GM04504 (cell line): ENCODE data around the gene MYO1H.
"Not testable (repeated sequence)": the region's sequence is repeated elsewhere in the genome, so short reads cannot be mapped to it uniquely, and the experiment has no call there.

Experiments
- DNase-seq: peaks from one replicate; pipeline ENCODE4 v3.0.0-alpha.2; 2012; ENCODE audit warnings: low read depth

The MYO1H gene, protein sequence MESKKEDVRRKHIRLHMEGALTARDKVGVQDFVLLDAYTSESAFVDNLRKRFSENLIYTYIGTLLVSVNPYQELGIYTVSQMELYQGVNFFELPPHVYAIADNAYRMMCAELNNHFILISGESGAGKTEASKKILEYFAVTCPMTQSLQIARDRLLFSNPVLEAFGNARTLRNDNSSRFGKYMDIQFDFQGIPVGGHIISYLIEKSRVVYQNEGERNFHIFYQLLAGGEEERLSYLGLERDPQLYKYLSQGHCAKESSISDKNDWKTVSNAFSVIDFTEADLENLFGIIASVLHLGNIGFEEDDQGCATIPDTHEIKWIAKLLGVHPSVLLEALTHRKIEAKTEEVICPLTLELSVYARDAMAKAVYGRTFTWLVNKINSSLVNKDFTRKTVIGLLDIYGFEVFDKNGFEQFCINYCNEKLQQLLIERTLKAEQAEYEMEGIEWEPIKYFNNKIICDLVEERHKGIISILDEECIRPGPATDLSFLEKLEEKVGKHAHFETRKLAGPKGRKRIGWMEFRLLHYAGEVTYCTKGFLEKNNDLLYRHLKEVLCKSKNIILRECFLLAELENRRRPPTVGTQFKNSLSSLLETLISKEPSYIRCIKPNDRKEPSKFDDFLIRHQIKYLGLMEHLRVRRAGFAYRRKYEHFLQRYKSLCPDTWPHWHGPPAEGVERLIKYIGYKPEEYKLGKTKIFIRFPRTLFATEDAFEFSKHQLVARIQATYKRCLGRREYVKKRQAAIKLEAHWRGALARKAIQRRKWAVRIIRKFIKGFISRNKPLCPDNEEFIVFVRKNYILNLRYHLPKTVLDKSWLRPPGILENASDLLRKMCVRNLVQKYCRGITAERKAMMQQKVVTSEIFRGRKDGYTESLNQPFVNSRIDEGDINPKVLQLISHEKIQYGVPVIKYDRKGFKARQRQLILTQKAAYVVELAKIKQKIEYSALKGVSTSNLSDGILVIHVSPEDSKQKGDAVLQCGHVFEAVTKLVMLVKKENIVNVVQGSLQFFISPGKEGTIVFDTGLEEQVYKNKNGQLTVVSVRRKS

DNA sequence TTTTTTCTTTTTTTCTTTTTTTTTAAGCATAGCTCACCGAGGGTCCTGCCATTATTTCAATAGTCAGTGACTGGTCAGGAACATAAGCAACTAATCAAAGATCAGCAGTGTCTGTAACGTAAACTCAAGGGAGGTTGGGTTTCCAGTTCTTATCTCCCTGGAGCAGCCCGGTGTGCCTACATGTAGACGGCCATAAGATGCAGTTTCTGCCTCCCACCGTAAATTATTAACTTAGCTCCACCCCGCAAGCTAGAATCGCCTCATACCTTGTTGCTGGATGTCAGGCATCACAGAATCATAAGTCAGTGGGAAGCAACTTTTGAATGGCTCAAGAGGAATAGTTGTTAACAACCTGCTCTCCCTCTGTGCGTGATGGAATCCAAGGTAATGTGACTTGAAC, at the start of gene MYO1H:
MYO1H (plus strand) TSS at position 312 of the 400 bp plus-strand sequence; CDS start at position 373, 61 bp downstream.
- DNase-seq: no peak

GRCh38 chr12:109299849-109300248, 47.9 kb upstream of the MYO1H start:
- DNase-seq: no peak

GRCh38 chr12:109301643-109302168, 46.0 kb upstream of the MYO1H start:
- no peak for DNase-seq

GRCh38 chr12:109302358-109302757, 45.3 kb upstream of the MYO1H start:
- DNase-seq: no peak

DNA sequence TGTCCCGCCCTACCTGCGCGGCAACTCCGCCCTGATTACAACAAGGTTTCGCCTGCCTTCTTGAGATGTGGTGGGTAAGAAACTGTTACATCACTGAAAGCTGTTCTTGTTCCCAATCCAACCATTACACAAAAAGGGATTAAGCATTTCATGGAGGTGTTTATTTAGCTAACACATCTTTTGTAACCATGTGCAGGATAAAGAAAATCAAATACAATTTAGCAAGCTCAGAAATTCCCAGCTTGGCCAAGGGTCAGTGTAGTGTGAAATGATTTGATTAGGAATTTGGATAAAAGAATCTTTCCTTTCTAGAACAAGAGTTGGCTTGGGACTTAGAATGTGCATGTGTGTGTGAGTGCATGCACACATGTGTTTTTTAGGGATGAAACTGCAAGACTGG, 44.9 kb upstream of the MYO1H start:
- no peak for DNase-seq

DNA sequence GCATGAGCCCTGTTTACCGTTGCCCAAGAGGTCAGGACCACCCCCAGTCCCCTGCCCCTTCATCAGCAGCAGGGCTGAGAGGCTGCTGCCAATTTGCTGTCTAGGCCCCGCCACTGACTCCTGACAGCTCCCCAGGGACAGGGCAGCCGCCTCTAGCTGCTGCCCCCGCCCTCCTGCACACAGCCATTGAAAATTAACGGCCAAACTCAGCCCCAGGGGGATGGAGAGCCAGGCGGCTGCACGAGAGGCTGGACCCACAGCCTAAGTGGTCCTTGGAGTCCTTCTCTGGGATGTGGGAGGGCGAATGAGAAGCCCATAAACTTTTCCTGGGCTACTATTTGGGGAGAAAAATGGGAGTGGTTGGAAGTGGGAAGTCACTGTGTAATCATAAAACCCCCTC, 43.2 kb upstream of the MYO1H start:
- DNase-seq: no peak

DNA sequence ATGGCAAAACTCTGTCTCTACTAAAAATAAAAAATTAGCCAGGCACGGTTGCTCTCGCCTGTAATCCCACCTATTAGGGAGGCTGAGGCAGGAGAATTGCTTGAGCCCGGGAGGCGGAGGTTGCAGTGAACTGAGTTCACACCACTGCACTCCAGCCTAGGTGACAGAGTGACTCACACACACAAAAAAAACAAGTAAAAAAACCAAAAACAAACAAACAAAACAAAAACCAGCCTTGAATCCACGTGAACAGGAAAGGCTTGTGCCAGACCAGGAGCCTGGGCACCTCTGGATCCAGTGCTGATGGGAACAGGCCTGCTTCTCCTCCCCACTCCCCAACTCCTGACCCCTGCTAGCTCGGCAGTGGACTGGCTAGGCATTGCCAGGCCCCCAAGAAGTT, 42.2 kb upstream of the MYO1H start:
- DNase-seq: no peak

DNA sequence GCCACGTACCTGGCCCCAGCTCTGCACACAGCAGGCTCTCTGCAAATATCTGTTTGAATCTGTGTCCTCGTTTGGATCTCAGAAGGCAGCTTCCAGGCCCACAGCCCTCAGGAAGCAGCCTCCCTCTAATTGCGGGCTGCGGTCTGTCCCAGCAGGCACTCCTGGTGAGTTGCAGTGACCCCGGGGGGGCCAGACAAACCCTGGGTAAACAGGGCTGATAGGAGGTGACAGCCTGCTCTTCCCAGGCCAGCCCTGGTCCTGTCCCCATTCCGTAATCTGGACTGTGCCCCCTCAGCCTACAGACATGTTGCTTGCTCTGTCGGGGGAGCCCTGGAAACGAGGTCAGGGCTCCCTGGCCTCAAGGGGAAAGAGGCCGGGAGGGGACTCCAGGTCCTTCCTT, 40.6 kb upstream of the MYO1H start:
- no peak for DNase-seq

DNA sequence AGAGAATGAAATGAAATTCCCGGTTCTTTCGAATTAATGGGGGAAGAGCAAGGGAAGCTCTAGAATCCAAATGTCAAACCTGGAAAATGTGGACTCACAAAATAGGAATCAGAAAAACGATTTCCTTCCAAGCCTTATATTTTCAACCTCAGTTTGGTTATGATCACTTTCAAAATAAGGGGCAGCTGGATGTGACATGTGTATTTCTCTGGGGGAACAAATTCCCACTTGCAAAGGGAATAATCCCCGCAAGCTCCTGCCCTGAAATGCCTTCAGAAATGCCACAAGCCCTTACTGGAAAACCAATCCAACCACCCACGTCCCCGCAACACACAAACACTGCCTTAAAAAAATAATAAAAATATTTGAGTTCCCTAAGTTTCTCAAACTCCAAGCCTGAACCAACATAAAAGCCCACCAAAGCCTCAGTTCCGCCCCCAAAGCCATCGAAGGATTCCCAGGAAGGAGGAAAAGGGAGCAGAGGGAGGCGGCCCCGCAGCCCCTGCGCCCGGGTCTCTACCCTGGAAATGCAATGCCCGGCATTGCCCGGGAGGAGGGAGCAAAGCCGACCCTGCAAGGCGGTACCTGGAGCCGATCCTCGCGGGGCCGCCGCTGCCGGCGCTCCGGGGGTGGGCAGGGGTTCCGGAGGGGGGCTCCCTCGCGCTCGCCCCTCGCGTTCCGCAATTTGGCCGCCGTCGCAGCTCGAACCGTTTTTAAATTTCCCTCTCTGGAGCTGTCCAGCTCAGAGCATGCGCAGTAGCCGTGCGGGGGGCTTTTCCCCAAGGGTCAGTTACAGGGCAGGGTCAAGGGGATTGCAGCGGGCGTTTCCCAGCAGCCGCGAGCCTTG, 38.9 kb upstream of the MYO1H start, which contains the start of gene FOXN4:
FOXN4 (minus strand) TSS at position 751 of the 847 bp plus-strand sequence. CDS start 963 bp downstream, outside the sequence.
- no peak for DNase-seq

DNA sequence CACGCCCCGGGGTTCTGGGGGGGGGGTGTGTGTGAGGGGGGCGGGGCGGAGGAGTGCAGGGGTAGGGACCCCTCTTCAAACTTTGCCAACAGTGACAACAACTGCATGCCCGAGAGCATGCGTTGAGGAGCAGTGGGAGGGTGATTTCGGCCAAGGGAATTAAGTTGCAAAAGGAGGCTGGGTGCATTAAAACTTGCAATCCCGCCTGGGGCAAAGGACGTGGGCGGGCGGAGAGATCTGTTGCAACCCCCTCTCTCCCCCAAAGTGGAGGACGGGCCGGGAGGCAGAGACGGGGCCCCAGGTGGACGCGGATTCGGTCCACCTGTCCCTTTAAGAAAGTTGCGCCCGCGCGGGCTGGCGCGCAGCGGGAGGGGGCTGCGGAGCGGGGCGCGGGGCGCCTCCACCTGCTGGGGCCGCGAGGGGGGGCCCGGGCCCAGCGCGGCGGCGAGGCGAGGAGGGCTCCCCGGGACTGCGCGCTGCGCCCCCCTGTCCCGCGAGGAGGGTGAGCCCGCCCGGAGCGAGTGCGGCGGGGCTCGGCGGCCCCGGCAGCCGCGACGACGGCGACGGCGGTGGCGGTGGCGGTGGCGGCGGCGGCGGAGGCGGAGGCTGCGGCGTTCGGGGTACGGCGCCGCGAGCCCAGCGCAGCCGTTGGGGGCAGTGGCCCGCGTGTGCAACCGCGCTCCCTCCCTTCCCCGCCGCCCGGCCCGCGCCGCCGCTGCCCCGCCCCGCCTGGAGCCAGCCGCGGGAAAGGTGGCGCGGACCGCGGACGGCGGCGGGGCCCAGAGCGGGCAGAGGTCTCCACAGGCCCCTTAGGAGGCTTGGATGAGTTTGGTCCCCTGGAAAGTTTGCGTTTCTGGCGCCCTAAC, 38.1 kb upstream of the MYO1H start:
- no peak for DNase-seq

DNA sequence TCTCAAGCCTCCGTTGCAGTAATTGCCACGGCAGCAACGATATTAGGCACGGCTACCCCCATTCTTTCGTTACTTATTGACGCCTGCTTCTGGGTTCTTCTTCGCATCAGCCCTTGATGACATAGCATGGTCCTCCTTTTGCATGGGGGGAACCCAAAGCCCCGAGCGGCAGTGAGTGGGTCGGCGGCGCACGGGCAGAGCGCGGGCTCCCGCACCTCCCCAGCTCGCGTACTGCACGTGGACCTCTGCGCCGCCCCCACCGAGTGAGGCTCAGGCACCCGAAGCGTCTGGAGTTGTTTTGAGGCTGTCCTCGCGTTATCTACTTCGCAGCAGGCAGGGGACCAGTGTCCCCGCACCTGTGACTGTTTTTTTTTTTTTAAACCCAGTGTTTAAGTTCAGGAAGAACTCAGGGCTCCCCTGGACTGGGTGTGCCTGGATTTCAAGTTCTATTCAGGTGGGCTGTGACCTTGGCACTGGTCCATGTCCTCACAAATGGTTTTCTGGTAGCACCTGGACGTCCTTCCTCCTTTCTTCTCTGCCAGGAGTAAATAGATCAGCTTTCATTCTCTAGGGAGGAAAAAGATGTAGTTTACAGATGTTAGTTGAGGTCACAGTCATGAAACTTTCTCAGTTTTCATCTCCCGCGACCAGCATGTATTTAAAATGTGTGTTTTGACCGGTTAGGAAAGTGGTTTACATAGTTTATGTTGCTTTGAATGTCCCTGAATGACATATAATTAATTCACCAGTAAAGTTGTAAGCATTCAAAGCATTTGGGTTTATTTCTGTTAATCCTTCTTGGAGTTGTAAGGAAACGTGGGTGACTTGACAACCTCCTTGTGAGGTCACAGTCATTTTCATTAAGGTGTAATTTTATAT, 37.2 kb upstream of the MYO1H start:
- no peak for DNase-seq

- not testable (repeated sequence) for DNase-seq
These were observed 26.4 kb upstream of the MYO1H start for GRCh38 chr12:109321294-109321693.

- no peak for DNase-seq
These were observed 18.7 kb upstream of the MYO1H start for GRCh38 chr12:109329003-109329402.

DNA sequence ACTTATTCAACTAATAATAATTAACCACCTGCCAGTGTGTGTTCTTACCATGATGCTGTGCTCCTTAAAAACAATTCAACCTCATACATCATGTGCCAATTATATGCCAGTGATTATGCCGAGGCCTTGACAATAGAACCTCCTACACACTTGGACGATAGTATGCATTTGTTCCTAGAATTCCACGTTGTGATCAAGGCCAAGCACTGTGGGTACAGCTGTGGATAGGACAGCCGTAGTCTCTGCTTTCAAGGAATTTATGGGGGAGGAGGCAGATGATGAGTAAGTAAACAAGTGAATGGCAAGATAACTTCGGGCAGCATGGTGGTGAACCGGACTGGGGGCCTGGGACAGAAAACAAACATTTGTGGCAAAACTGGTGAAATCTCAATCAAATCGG, 18.0 kb upstream of the MYO1H start:
- no peak for DNase-seq

DNA sequence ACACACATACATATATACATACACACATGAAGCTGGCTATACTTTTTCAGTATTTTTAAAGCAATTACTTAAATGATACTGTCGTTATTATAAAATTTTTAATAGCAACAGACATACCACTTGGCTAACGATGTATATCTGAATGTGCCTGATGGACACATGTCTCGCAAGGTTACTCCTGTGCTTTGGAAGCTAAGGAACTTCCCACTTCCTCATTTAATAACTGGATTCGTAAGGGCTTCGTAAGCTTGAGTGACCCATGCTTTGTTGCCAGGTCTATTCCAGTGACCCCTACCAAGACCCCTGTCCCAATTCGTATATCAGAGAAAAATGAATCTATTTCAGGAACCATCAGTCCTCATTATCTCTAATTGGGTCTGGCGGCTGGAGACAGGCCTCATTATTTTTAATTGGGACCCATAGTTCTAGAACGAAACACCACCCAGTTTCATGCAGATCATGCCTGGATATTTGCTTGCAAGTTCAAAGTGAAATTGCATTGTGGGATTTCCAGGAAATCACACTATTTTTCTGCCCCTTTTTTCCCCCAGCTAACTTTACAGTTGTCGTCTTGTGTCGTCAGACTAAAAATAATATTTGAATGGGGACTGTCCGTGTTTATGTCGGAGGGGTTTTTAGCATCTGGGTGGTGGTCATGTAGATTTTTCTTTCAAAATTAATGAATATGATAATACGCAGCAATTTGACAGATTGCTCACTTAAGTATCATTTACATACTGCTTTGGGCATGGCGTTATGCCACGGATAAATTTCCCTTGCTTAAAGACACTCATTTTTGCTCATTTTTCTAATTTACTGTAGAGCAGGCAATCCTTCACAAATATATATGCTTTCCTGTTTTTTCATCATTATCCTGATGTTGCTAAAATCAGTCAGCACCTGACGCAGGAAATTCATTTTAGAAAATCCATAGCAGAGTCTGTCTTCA, 17.1 kb upstream of the MYO1H start:
- no peak for DNase-seq

DNA sequence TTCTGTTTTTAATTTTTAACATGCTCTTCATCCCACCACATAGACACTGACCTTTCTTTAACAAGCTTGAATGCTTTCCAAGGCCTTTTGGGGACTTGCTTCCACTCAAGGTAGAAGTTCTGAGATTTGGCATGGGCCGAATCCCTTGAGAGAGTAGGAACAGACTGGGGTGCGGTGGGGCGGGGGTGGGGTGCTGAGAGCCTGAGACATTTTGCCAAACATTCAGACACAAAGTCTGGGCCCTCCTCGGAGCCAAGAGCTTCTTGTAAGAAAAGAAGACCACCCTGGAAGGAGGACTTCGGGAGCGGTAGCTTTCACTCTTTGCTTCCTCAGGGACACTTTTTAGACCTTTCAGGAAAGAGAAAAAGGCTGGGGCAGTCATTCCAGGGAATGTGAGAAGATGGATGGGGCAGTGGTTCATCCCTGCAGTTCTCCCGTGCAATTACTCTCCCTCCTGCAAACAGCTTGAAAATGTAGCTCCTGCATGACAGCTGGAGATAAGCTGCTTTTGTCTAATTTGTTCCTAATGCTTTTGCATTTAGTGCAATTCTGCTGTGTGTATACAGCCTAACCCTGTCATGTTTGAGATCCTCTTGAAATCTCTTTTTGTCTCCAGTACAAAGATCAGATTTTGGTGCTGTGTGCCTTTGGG, 16.3 kb upstream of the MYO1H start:
- no peak for DNase-seq

GRCh38 chr12:109334887-109335286, 12.8 kb upstream of the MYO1H start:
- DNase-seq: no peak

DNA sequence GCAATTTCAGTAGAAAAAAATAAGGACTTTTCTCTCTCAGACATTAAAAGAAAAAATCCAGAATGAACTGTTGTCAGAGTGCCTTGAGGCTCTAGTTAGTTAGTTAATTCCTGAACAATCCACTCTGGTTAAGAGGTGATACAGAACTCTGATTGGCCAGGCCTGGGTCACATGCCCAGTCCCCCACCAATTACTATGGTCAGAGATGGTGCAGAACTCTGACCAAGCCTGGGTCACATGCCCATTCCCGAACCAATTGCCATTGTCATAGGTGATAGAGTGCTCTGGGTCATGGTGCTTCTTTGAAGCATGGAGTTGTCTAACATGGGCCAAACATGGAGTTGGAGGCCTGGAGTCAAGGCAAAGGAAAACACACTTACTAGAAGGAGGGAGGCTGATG, 11.1 kb upstream of the MYO1H start:
- no peak for DNase-seq
